Measurements from ENCODE around the gene RIIAD1.
"Not testable (repeated sequence)": the region's sequence is repeated elsewhere in the genome, so short reads cannot be mapped to it uniquely, and the experiment has no call there.

Gene RIIAD1, protein sequence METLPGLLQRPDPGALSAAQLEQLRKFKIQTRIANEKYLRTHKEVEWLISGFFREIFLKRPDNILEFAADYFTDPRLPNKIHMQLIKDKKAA

DNA sequence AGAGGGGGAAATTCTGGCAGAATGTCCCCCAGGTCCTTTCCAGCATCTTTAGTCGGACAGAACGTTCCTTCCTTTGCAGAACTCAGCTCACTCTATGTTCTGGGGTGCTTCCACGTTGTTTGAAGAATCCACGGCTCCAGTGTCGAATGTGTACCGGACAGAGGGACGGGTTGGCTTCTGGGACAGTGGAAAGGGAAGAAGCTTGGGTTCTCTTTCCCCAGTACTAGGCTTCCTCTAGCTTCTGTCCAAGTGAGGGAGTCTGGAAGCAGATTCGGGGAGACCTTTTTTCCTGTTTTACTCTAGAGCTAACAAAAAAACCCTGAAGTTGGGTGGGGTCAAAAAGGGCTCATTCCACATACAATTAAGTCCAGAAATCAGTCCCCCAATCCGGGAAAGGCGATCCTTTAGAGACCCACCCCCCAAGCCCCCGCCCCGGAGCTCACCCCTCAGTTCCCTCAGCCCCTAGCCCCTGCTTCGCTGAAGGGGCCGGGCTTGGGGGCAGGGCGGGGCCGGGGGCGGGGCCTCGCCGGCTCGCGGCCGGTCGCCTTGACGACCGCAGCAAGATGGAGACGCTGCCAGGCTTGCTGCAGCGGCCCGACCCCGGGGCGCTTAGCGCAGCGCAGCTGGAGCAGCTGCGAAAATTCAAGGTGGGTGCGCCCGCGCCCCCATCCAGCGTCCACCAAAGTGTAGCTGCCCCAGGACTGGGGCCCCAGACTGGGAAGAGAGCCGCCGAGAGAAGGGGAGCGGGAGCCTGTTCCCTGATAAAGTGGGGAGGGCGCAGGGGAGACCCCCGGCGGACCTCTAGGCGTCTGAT, at the start of gene RIIAD1:
Gene RIIAD1, plus strand, starts transcription at position 549 of the 814 bp plus-strand sequence. Its CDS starts 15 bp downstream, at position 564.
- no peak for FAIRE-seq

GRCh38 chr1:151673407-151673806, 47.9 kb upstream of the RIIAD1 start:
- no peak for FAIRE-seq

- no peak for FAIRE-seq
Observed at GRCh38 chr1:151680391-151680790, 40.9 kb upstream of the RIIAD1 start.

DNA sequence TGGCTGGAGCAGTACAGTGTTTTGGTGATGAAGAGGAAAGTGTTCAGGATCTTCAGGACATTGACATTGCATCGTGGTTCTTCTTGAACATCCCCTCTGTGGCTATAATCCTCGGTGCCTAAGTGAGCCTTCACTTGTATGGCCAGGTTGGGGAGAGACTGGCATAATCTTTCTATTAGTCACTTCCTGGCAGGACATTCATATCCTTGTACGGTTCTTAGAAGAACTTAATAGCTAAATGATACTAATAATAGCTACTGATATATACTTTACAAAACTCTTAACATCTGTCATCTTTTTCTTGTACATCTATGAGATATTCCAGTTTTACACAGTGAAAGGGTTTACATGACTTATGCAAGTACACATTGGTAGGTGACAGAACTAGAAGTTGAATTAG, 40.5 kb upstream of the RIIAD1 start:
- no peak for FAIRE-seq

DNA sequence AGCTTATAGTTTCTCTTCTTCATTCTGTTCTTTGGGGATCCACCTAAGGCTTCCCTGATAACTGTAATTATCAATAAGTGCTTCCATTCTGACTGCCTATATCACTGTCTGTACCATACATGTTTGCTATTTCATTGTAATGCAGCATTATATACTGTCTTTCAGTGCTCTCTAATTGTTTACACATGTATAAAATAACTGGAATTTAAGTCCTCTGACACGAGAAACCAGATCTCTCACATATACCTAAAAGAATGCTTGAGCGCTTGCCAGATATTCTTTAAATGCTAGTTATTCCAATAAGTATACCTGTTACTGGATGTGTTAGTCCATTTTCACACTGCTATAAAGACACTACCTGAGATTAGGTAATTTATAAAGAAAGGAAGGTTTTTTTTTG, 39.4 kb upstream of the RIIAD1 start:
- no peak for FAIRE-seq

GRCh38 chr1:151682901-151683300, 38.4 kb upstream of the RIIAD1 start:
- not testable (repeated sequence) for FAIRE-seq

GRCh38 chr1:151684128-151684527, 37.2 kb upstream of the RIIAD1 start:
- no peak for FAIRE-seq

- FAIRE-seq, result no peak
Observed at GRCh38 chr1:151686561-151686960, 34.8 kb upstream of the RIIAD1 start.

DNA sequence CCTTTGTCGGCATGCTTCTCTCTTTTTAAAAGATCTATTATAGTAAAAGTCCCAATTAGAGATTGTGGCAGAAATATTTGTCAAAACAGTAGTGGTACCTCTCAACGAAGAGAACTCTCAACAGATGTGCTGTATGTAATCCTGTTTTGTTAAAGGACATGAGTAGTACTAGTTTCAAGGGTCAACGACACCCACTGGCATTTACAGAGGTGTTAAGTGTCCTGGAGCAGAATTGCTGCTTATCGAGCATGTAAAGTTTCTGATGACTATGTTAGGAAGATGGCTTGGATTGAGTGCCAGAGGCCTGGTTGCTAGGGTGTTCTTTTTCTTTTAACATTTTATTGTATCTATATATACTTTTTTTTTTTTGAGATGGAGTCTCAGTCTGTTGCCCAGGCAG, 31.8 kb upstream of the RIIAD1 start:
- no peak for FAIRE-seq

GRCh38 chr1:151692226-151692625, 29.1 kb upstream of the RIIAD1 start:
- FAIRE-seq, result no peak

GRCh38 chr1:151693057-151693651, 28.2 kb upstream of the RIIAD1 start:
- no peak for FAIRE-seq

GRCh38 chr1:151701515-151701914, 19.8 kb upstream of the RIIAD1 start:
- FAIRE-seq, result no peak

DNA sequence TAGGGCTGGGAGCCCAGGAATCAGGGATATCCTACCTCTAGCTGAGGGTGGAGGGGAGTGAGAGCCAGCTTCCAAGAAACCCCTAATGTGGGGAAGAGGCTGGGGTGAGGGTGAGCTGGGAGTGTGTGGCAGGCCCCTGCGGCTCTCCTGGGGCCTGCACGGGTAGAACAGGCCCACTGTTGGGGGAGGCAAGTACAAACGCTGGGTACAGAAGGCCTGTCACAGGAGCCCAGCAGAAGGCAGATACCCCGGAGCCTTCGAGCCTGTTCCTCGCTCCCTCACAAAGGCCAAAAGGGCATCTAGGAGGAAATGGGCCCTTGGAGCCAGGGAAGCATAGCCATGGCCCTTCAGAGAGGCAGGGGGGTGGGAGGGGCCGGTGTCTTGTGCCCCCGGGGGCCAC, 18.4 kb upstream of the RIIAD1 start:
- FAIRE-seq, result no peak

DNA sequence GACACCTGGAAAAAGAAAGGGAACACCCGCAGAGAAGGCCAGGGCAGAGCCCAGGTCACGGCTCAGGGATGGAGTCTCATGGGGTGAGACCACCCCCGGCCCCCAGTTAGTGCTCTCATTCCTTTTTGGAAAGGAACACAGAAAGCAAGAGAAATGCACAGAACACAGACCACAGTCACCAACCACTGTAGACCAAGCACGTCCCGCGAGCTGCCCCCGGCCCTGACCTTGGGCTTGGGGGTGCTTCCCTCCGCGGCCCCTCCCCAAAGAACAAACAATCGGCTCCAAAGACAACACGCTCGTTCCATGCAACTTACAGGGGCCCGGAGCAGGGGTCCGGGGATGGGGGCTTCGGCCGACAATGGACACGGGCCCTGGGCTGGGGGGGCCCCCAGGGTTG, 17.5 kb upstream of the RIIAD1 start:
- FAIRE-seq, result no peak

GRCh38 chr1:151704246-151704645, 17.1 kb upstream of the RIIAD1 start:
- FAIRE-seq, result no peak

- no peak for FAIRE-seq
Observed at GRCh38 chr1:151705146-151705545, 16.2 kb upstream of the RIIAD1 start.

DNA sequence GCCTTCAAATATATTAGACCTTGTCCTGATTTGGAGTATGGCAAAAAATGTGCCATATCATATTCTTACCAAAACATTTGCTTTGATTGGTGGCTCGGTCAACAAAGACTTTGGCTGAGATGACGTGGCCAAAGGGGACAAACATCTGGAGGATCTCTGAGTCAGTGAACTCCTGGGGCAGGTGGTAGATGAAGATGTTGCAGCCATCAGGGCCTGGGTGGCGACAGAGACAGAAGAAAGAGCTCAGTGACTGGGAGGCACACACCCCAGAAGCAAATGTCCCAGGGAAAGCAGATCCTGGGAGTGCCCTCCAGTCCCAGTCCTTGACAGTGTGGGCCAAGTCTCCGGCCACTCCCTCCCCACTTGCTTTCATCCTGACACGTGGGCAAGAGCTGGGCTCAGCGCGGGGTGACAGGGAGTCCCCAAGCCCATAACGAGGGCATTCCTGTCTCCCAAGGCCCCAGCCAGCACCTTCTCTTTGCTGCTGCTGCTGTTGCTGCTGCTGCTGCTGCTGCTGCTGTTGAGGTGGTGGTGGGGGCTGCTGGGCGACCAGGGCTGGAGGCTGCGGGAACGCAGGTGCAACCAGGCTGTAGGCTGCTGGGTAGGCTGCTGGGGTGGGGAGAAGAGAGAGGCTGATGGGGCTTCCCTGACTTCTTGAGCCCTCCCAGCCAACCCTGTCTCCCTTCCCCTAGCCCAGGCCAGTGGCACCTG, 15.4 kb upstream of the RIIAD1 start:
- no peak for FAIRE-seq

GRCh38 chr1:151706464-151707415, 14.6 kb upstream of the RIIAD1 start:
- no peak for FAIRE-seq

GRCh38 chr1:151707541-151708065, 13.7 kb upstream of the RIIAD1 start:
- FAIRE-seq, result no peak

- no peak for FAIRE-seq
Observed at GRCh38 chr1:151708891-151709290, 12.4 kb upstream of the RIIAD1 start.

DNA sequence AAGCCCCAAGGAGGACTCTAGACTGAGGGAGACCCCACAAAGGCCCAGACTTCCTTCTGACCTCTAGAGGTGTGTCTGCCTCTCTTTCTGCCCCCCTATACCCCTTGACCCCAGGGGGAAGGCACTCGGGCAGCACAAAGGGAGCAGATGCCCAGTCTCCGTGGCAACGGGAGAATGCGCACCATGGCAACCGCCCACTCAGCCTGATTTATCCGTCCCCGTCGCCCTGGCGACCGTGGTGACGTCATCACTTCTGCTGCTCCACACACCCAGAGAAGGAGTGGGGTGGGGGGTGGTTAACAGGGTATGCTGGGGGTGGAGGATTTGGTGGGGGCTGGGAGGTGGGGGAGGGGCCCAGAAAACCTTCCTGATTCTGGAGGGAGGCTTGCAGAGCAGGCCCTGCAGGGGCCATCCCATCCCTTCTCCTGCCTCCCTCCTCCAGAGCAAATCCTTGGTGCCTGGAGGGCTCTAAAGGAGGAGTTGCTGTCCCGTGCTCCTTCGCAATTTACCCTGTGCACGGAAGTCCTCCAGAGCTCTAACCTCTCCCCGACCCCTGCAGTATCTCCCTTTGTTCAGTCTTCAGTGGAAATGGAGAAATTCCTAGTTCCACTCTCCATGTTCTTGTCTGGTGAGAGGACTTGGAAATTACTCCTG, 11.0 kb upstream of the RIIAD1 start:
- no peak for FAIRE-seq
